ENCODE measurements around the gene OR6M1.

DNA sequence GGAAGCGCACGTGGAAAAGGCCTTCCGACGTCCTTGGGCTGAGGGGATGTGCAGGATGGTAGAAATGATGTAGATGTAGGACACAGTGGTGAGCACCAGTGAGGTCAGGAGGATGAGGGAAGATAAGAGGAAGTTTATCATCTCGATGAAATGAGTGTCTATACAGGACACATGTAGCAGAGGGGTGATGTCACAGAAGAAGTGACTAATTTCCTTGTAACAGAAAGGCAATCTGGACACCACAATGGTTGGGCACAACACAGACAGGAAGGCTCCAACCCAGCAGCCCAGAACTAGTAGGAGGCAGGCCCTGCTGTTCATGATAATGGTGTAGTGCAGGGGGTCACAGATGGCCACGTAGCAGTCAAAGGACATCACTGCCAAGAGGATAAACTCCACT lies 35.0 kb upstream of the OR6M1 start:
- TF ChIP-seq CTCF (IDR thresholded peaks at IDR 0.05; ENCODE audit: low read length) (no peak), EZH2 (optimal IDR thresholded peaks at IDR 0.05; ENCODE audit: low read depth, low read length) (no peak), EZH2phosphoT487 (IDR thresholded peaks at IDR 0.05; ENCODE audit: low read length) (no peak)

Measured in MM.1S (cell line).